Suprapubic skin (tissue), 4 donors: ENCODE results near the gene UCHL1. TPM values are rescaled to one million over a fixed set of nuclear protein-coding genes. Genes with fewer than 3 reads are reported as not detected.
"Not testable (repeated sequence)": the region's sequence is repeated elsewhere in the genome, so short reads cannot be mapped to it uniquely, and the experiment has no call there.

Experiments used
- DNase-seq, 2 donors: peaks; one replicate each; pipeline ENCODE4 v3.0.0-alpha.2; 2019; ENCODE audit warnings: low spot score in 2 of 2
- H3K27ac ChIP-seq: fragments of 200-600 bp; sonication (generic); one replicate; pipeline ENCODE4 v1.5.1; 2019
- H3K27me3 ChIP-seq: fragments of 200-600 bp; sonication (generic); one replicate; pipeline ENCODE4 v1.5.1; 2019
- H3K36me3 ChIP-seq: fragments of 200-600 bp; sonication (generic); one replicate; pipeline ENCODE4 v1.5.1; 2019
- H3K4me1 ChIP-seq: fragments of 200-600 bp; sonication (generic); one replicate; pipeline ENCODE4 v1.5.1; 2019
- H3K4me3 ChIP-seq: fragments of 200-600 bp; sonication (generic); one replicate; pipeline ENCODE4 v1.5.1; 2019; ENCODE audit warnings: mild to moderate bottlenecking
- H3K9me3 ChIP-seq: fragments of 200-600 bp; sonication (generic); one replicate; pipeline ENCODE4 v1.5.1; 2019
- EP300 ChIP-seq: sonication (generic); formaldehyde crosslinking; IDR thresholded peaks from one replicate; pipeline ENCODE4 v1.6.1; 2017; ENCODE audit warnings: antibody characterized with exemption
- POLR2A ChIP-seq, 2 donors: fragments of 450-650 bp; IDR thresholded peaks; one replicate each; pipeline ENCODE4 v1.6.1; 2017; ENCODE audit warnings: antibody characterized with exemption in 2 of 2, mild to moderate bottlenecking in 2 of 2, moderate library complexity in 2 of 2
- POLR2AphosphoS5 ChIP-seq, 3 donors: sonication (generic); formaldehyde crosslinking; IDR thresholded peaks; one replicate each; pipeline ENCODE4 v1.6.1; 2017; ENCODE audit warnings: antibody characterized with exemption in 3 of 3
- whole genome bisulfite sequencing: methylation state at CpG from one replicate; pipeline ENCODE4 v1.1.5; 2018; 5-methylcytosine and 5-hydroxymethylcytosine counted together
- total RNA-seq, 4 donors: library from RNA; depleted of rRNA; stranded (reverse); fragments of >200 nt; gene quantifications; one replicate each; pipeline ENCODE4 v1.1.0, GENCODE V29; 2016
- TF ChIP-seq, protein P1 (sequence below), 2 donors: fragments of 200-600 bp in 1 of 2; fragments of 450-650 bp in 1 of 2; sonication (generic) in 1 of 2; IDR thresholded peaks; one replicate each; pipeline ENCODE4 v1.5.1; 2016 to 2019; ENCODE audit warnings: antibody characterized with exemption in 2 of 2, mild to moderate bottlenecking in 1 of 2, moderate library complexity in 1 of 2

Gene UCHL1
- total RNA-seq, 4 donors from 2014 or later: 2.1 to 13.8 (median 4.8) TPM

GRCh38 chr4:41264212-41264611 is 7.5 kb downstream of the UCHL1 start:
- 83% methylated on average over 1 of the region's 1 CpG for WGBS
- Histone ChIP-seq H3K4me1 (no peaks in the 10 kb centered on the region), H3K27ac (no peak overlapping the region)

GRCh38 chr4:41267997-41268396 is 11.3 kb downstream of the UCHL1 start:
- no peak for DNase-seq
- Histone ChIP-seq H3K27ac (no peak overlapping the region), H3K9me3 (no peaks in the 10 kb centered on the region), H3K4me3 (no peak overlapping the region), H3K27me3 (no peaks in the 10 kb centered on the region), H3K4me1 (no peaks in the 10 kb centered on the region), H3K36me3 (no peaks in the 10 kb centered on the region)
- 55% methylated on average over 7 of the region's 7 CpGs for WGBS
- TF ChIP-seq POLR2A (IDR thresholded peaks at IDR 0.05): no peak
- TF ChIP-seq POLR2AphosphoS5 (IDR thresholded peaks at IDR 0.05): no peak
- TF ChIP-seq, protein P1, sequence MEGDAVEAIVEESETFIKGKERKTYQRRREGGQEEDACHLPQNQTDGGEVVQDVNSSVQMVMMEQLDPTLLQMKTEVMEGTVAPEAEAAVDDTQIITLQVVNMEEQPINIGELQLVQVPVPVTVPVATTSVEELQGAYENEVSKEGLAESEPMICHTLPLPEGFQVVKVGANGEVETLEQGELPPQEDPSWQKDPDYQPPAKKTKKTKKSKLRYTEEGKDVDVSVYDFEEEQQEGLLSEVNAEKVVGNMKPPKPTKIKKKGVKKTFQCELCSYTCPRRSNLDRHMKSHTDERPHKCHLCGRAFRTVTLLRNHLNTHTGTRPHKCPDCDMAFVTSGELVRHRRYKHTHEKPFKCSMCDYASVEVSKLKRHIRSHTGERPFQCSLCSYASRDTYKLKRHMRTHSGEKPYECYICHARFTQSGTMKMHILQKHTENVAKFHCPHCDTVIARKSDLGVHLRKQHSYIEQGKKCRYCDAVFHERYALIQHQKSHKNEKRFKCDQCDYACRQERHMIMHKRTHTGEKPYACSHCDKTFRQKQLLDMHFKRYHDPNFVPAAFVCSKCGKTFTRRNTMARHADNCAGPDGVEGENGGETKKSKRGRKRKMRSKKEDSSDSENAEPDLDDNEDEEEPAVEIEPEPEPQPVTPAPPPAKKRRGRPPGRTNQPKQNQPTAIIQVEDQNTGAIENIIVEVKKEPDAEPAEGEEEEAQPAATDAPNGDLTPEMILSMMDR (IDR thresholded peaks at IDR 0.05): no peak
- no peak for TF ChIP-seq EP300

More at GRCh38 chr4:41264212-41264611, 7.5 kb downstream of the UCHL1 start:
- DNase-seq: no peak
- Histone ChIP-seq H3K9me3 (no peaks in the 10 kb centered on the region), H3K4me3 (no peak overlapping the region), H3K36me3 (no peaks in the 10 kb centered on the region), H3K27me3 (peaks cover 2% of the 10 kb centered on the region)
- no peak for TF ChIP-seq EP300
- TF ChIP-seq POLR2A (IDR thresholded peaks at IDR 0.05): no peak
- no peak for TF ChIP-seq POLR2AphosphoS5 (IDR thresholded peaks at IDR 0.05)
- TF ChIP-seq, protein P1 (IDR thresholded peaks at IDR 0.05): no peak

GRCh38 chr4:41268721-41269517 is 12.2 kb downstream of the UCHL1 start:
- DNase-seq: no peak
- Histone ChIP-seq H3K9me3 (no peaks in the 10 kb centered on the region), H3K27me3 (no peaks in the 10 kb centered on the region), H3K27ac (no peak overlapping the region), H3K4me3 (no peak overlapping the region), H3K36me3 (no peaks in the 10 kb centered on the region), H3K4me1 (no peaks in the 10 kb centered on the region)
- no peak for TF ChIP-seq POLR2AphosphoS5 (IDR thresholded peaks at IDR 0.05)
- TF ChIP-seq POLR2A (IDR thresholded peaks at IDR 0.05): no peak
- TF ChIP-seq, protein P1 (IDR thresholded peaks at IDR 0.05): no peak
- TF ChIP-seq EP300: no peak
- 96% methylated on average over 7 of the region's 7 CpGs for WGBS

DNA sequence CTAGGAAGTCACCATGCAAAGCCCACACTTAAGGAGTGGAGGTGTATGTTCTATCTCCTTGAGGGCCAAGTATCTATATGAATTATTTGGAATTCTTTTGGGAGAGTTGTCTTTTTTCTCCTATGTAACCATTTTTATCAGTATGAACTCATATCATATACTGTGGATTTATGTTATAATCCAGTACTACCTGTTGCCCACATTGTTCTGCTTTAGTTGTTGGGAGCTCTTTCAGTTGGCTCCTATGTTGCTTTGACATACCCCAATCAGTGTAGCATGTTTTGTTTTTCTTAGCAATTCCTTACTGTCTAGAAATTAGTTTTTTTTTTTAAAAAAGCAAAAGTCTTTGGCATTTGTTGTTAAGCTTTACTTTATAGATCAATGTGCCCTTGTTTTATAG is 13.0 kb downstream of the UCHL1 start:
- no peaks in the 10 kb centered on the region for H3K27me3 ChIP-seq
- H3K36me3 ChIP-seq: no peaks in the 10 kb centered on the region
- no peaks in the 10 kb centered on the region for H3K9me3 ChIP-seq
- TF ChIP-seq, protein P1 (IDR thresholded peaks at IDR 0.05): no peak
- no peak for TF ChIP-seq EP300
- no peak for TF ChIP-seq POLR2AphosphoS5 (IDR thresholded peaks at IDR 0.05)
- no peak for TF ChIP-seq POLR2A (IDR thresholded peaks at IDR 0.05)
- no peak overlapping the region for H3K27ac ChIP-seq
- H3K4me1 ChIP-seq: no peaks in the 10 kb centered on the region
- no peak overlapping the region for H3K4me3 ChIP-seq
- DNase-seq: no peak

DNA sequence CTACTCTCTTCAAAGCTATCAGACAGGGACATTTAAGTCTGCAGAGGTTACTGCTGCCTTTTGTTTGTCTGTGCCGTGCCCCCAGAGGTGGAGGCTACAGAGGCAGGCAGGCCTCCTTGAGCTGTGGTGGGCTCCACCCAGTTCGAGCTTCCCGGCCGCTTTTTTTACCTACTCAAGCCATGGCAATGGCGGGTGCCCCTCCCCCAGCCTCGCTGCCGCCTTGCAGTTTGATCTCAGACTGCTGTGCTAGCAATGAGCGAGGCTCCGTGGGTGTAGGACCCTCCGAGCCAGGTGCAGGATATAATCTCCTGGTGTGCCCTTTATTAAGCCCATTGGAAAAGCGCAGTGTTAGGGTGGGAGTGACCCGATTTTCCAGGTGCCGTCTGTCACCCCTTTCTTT is 19.2 kb downstream of the UCHL1 start:
- not testable (repeated sequence) for H3K4me1 ChIP-seq, DNase-seq, H3K36me3 ChIP-seq, H3K27ac ChIP-seq, H3K4me3 ChIP-seq, H3K9me3 ChIP-seq, H3K27me3 ChIP-seq
- 93% methylated on average over 13 of the region's 13 CpGs for WGBS
